A549 (cell line): ENCODE measurements around the gene RPS6KB2. TPM values are rescaled to one million over a fixed set of nuclear protein-coding genes. Genes with fewer than 3 reads are reported as not detected.

Experiments
- ATAC-seq, 2 experiments: fragments of 200-7000 bp in 1 of 2; fragments of >200 bp in 1 of 2; cut with Nextera tagmentation in 1 of 2; cut with Tn5 transposase in 1 of 2; 3 replicates each; pipeline versions ENCODE4 v1.8.0 to v1.9.1; 2018 to 2020; ENCODE audit warnings: mild to moderate bottlenecking in 1 of 2, moderate library complexity in 1 of 2
- CTCF ChIA-PET: fragments of 300-600 bp; sonication (Branson Sonifier 250); formaldehyde crosslinking; extraction: SDS; loops from one replicate; lab custom pipeline; 2021; ENCODE audit warnings: antibody characterized with exemption, inconsistent platforms; lab: Yijun Ruan, JAX
- POLR2A ChIA-PET: fragments of 350-600 bp; formaldehyde crosslinking; extraction: SDS; loops from one replicate; lab custom pipeline; 2021; ENCODE audit warnings: antibody characterized with exemption, inconsistent platforms; lab: Yijun Ruan, JAX
- DNase-seq, 2 experiments: peaks; one replicate each; pipeline versions ENCODE4 v3.0.0 to v3.0.0-alpha.2; 2011 to 2016; ENCODE audit warnings: low read depth in 1 of 2, low spot score in 1 of 2
- FAIRE-seq: peaks from 2 replicates; lab custom pipeline; 2011; peaks lifted over from hg19 to GRCh38; lab: Jason Lieb, UNC
- H3K27ac ChIP-seq, 2 experiments: fragments of >200 bp; sonication (Bioruptor Twin); formaldehyde crosslinking; 3 replicates each; pipeline ENCODE4 v1.5.1; 2016 to 2017
- H3K4me1 ChIP-seq: fragments of >200 bp; sonication (Bioruptor Twin); formaldehyde crosslinking; 3 replicates; pipeline ENCODE4 v1.6.1; 2016
- H3K4me2 ChIP-seq: fragments of >200 bp; sonication (Bioruptor Twin); formaldehyde crosslinking; 3 replicates; pipeline ENCODE4 v1.6.1; 2016
- H3K4me3 ChIP-seq: fragments of >200 bp; sonication (Bioruptor Twin); formaldehyde crosslinking; 3 replicates; pipeline ENCODE4 v1.5.1; 2016
- H3K9me3 ChIP-seq: fragments of >200 bp; sonication (Bioruptor Twin); formaldehyde crosslinking; 3 replicates; pipeline ENCODE4 v1.6.1; 2016
- ATOH8 ChIP-seq: fragments of 250-450 bp; sonication (Bioruptor Pico); IDR thresholded peaks from 2 replicates; pipeline ENCODE4 v1.5.0; 2020; ENCODE audit warnings: low read depth, mild to moderate bottlenecking, moderate library complexity
- BCL3 ChIP-seq: fragments of >200 bp; sonication (Bioruptor Twin); formaldehyde crosslinking; IDR thresholded peaks from 3 replicates; pipeline ENCODE4 v1.6.1; 2016
- CBX2 ChIP-seq: fragments of 200-600 bp; sonication (generic); IDR thresholded peaks from 2 replicates; pipeline ENCODE4 v1.6.1; 2016; ENCODE audit warnings: low read depth, mild to moderate bottlenecking, borderline replicate concordance
- CBX8 ChIP-seq: fragments of 200-600 bp; sonication (generic); IDR thresholded peaks from 2 replicates; pipeline ENCODE4 v1.6.1; 2016
- EHMT2 ChIP-seq: fragments of 200-600 bp; sonication (generic); IDR thresholded peaks from 2 replicates; pipeline ENCODE4 v1.6.1; 2016; ENCODE audit warnings: antibody characterized with exemption, low read depth, mild to moderate bottlenecking, moderate library complexity
- EP300 ChIP-seq, 2 experiments: fragments of >200 bp; sonication (Bioruptor Twin); formaldehyde crosslinking; IDR thresholded peaks; 2 replicates in 1 of 2; 3 replicates in 1 of 2; pipeline ENCODE4 v1.6.1; 2016 to 2017
- ESRRA ChIP-seq: fragments of 150-350 bp; IDR thresholded peaks from 2 replicates; pipeline ENCODE4 v1.6.1; 2014; ENCODE audit warnings: mild to moderate bottlenecking, low read length, borderline replicate concordance
- GATA3 ChIP-seq: IDR thresholded peaks from 2 replicates; pipeline ENCODE4 v1.6.1; 2012; ENCODE audit warnings: borderline replicate concordance
- HOXA7 ChIP-seq: fragments of 250-450 bp; sonication (Bioruptor Pico); IDR thresholded peaks from 2 replicates; pipeline ENCODE4 v1.5.0; 2020; ENCODE audit warnings: mild to moderate bottlenecking, moderate library complexity
- HOXB5 ChIP-seq: fragments of 250-450 bp; sonication (Bioruptor Pico); IDR thresholded peaks from 2 replicates; pipeline ENCODE4 v1.5.0; 2020; ENCODE audit warnings: mild to moderate bottlenecking, moderate library complexity
- JUN ChIP-seq, 2 experiments: fragments of >200 bp; sonication (Bioruptor Twin); formaldehyde crosslinking; IDR thresholded peaks; 2 replicates in 1 of 2; 3 replicates in 1 of 2; pipeline ENCODE4 v1.6.1; 2016 to 2017
- KDM1A ChIP-seq: fragments of 200-600 bp; sonication (generic); IDR thresholded peaks from 2 replicates; pipeline ENCODE4 v1.6.1; 2016; ENCODE audit warnings: low read depth, mild to moderate bottlenecking
- MAFK ChIP-seq: fragments of 450-650 bp; IDR thresholded peaks from 2 replicates; pipeline ENCODE4 v1.6.1; 2014; ENCODE audit not compliant: partially characterized antibody
- MAX ChIP-seq: IDR thresholded peaks from 2 replicates; pipeline ENCODE4 v1.6.1; 2012
- MAZ ChIP-seq: fragments of 150-350 bp; IDR thresholded peaks from 2 replicates; pipeline ENCODE4 v1.6.1; 2014; ENCODE audit warnings: antibody characterized with exemption, low read depth, low read length, borderline replicate concordance
- POLR2AphosphoS2 ChIP-seq: conservative IDR thresholded peaks from 2 replicates; pipeline ENCODE4 v1.6.1; 2012; ENCODE audit warnings: low read length, improper control_type of control experiment, inconsistent platforms
- RAD21 ChIP-seq, 2 experiments: fragments of >200 bp in 1 of 2; sonication (Bioruptor Twin) in 1 of 2; formaldehyde crosslinking in 1 of 2; IDR thresholded peaks in 1 of 2; conservative IDR thresholded peaks in 1 of 2; 2 replicates in 1 of 2; 3 replicates in 1 of 2; pipeline ENCODE4 v1.6.1; 2012 to 2018; ENCODE audit warnings: inconsistent platforms in 1 of 2
- RNF2 ChIP-seq: fragments of 200-600 bp; sonication (generic); IDR thresholded peaks from 2 replicates; pipeline ENCODE4 v1.6.1; 2016; ENCODE audit warnings: low read depth, mild to moderate bottlenecking, antibody characterized with exemption, moderate library complexity, borderline replicate concordance
- SREBF2 ChIP-seq: fragments of 450-650 bp; IDR thresholded peaks from 2 replicates; pipeline ENCODE4 v1.6.1; 2014; ENCODE audit warnings: mild to moderate bottlenecking, moderate library complexity
- ZFP36 ChIP-seq: fragments of 450-650 bp; IDR thresholded peaks from 2 replicates; pipeline ENCODE4 v1.6.1; 2014; ENCODE audit warnings: borderline replicate concordance; ENCODE audit not compliant: partially characterized antibody
- ZNF302 ChIP-seq: fragments of 250-450 bp; sonication (Bioruptor Pico); IDR thresholded peaks from 2 replicates; pipeline ENCODE4 v1.9.0; 2021; ENCODE audit warnings: inconsistent platforms, mild to moderate bottlenecking, moderate library complexity
- ZSCAN20 ChIP-seq: fragments of 250-450 bp; sonication (Bioruptor Pico); IDR thresholded peaks from 2 replicates; pipeline ENCODE4 v1.8.0; 2022; ENCODE audit warnings: mild to moderate bottlenecking, moderate library complexity
- WGBS: methylation state at CpG from one replicate; pipeline ENCODE4 v1.1.6; 2017; ENCODE audit errors: missing lambda C conversion rate; 5-methylcytosine and 5-hydroxymethylcytosine counted together
- polyA plus RNA-seq, 4 experiments: library from polyadenylated mRNA; depleted of rRNA in 3 of 4; stranded (reverse); fragments of >200 nt; fragmentation: RNase III in 1 of 4; extraction: RNeasy Plus Mini Kit Qiagen cat#74134 plus additional on column Dnase treatment in 1 of 4; gene quantifications; 2 replicates in 3 of 4; 3 replicates in 1 of 4; pipeline ENCODE4 v1.2.3, GENCODE V29; 2011 to 2017
- TF ChIP-seq, protein P1 (sequence below): fragments of >200 bp; sonication (Bioruptor Twin); formaldehyde crosslinking; IDR thresholded peaks from 3 replicates; pipeline ENCODE4 v1.5.1; 2016
- TF ChIP-seq, protein P2 (sequence below): IDR thresholded peaks from 2 replicates; pipeline ENCODE4 v1.6.1; 2012

Gene RPS6KB2
- polyA plus RNA-seq, 2 of the 4 experiments (the other 2 are of a cell fraction) = 40.9 to 47.9 TPM

- ChIA-PET POLR2A (interaction anchor here (1.6 kb wide), 1 partner anchor 12 kb away, joined by 5 read pairs; the partner anchor contains the start of gene RPS6KB2), CTCF (interaction anchor here (0.8 to 1.5 kb wide), 3 partner anchors 22 to 39 kb away, joined by 4 read pairs; partner anchors contain the start of gene PPP1CA)
- Histone ChIP-seq H3K9me3 (no peaks in the 10 kb centered on the region), H3K4me3 (no peak overlapping the region), H3K4me2 (no peak overlapping the region), H3K4me1 (peaks cover 27% of the 10 kb centered on the region), H3K27ac (no peak overlapping the region)
- FAIRE-seq (no peak), ATAC-seq (no peak), DNase-seq (no peak)
- WGBS = 86% methylated on average over 17 of the region's 17 CpGs
- no peak; a peak in 1 of 5 replicates for TF ChIP-seq JUN (IDR thresholded peaks at IDR 0.05)
- no peak for TF ChIP-seq RNF2
- TF ChIP-seq RAD21 (conservative IDR thresholded peaks at IDR 0.05 in 1 of 2, IDR thresholded peaks at IDR 0.05 in 1 of 2) = no peak
- TF ChIP-seq MAZ = no peak
- TF ChIP-seq, protein P1, sequence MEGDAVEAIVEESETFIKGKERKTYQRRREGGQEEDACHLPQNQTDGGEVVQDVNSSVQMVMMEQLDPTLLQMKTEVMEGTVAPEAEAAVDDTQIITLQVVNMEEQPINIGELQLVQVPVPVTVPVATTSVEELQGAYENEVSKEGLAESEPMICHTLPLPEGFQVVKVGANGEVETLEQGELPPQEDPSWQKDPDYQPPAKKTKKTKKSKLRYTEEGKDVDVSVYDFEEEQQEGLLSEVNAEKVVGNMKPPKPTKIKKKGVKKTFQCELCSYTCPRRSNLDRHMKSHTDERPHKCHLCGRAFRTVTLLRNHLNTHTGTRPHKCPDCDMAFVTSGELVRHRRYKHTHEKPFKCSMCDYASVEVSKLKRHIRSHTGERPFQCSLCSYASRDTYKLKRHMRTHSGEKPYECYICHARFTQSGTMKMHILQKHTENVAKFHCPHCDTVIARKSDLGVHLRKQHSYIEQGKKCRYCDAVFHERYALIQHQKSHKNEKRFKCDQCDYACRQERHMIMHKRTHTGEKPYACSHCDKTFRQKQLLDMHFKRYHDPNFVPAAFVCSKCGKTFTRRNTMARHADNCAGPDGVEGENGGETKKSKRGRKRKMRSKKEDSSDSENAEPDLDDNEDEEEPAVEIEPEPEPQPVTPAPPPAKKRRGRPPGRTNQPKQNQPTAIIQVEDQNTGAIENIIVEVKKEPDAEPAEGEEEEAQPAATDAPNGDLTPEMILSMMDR = no peak
- TF ChIP-seq HOXA7 (CRISPR knock-in tag) = no peak
- no peak for TF ChIP-seq ATOH8 (CRISPR knock-in tag)
- no peak for TF ChIP-seq KDM1A
- no peak for TF ChIP-seq ESRRA
Measured at GRCh38 chr11:67440229-67441097, 12.2 kb downstream of the RPS6KB2 start.

- TF ChIP-seq JUN (IDR thresholded peaks at IDR 0.05) = no peak
- TF ChIP-seq, protein P2, sequence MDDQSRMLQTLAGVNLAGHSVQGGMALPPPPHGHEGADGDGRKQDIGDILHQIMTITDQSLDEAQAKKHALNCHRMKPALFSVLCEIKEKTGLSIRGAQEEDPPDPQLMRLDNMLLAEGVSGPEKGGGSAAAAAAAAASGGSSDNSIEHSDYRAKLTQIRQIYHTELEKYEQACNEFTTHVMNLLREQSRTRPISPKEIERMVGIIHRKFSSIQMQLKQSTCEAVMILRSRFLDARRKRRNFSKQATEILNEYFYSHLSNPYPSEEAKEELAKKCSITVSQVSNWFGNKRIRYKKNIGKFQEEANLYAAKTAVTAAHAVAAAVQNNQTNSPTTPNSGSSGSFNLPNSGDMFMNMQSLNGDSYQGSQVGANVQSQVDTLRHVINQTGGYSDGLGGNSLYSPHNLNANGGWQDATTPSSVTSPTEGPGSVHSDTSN = 0 out of 2 replicates have a peak, but pooled peaks have one; percentile 6
- ChIA-PET CTCF (interaction anchor here (0.8 to 1.5 kb wide), 3 partner anchors 22 to 39 kb away, joined by 4 read pairs; partner anchors contain the start of gene PPP1CA), POLR2A (interaction anchor here (1.2 to 1.6 kb wide), 2 partner anchors 13 to 27 kb away, joined by 3 to 5 read pairs; partner anchors contain the start of gene RPS6KB2)
- Histone ChIP-seq H3K4me2 (no peak overlapping the region), H3K4me1 (peaks cover 23% of the 10 kb centered on the region), H3K27ac (no peak overlapping the region), H3K9me3 (no peaks in the 10 kb centered on the region), H3K4me3 (no peak overlapping the region)
- DNase-seq (no peak), ATAC-seq (no peak), FAIRE-seq (no peak)
- WGBS = 93% methylated on average over 16 of the region's 21 CpGs
Measured at GRCh38 chr11:67441098-67441563, 12.8 kb downstream of the RPS6KB2 start.

DNA sequence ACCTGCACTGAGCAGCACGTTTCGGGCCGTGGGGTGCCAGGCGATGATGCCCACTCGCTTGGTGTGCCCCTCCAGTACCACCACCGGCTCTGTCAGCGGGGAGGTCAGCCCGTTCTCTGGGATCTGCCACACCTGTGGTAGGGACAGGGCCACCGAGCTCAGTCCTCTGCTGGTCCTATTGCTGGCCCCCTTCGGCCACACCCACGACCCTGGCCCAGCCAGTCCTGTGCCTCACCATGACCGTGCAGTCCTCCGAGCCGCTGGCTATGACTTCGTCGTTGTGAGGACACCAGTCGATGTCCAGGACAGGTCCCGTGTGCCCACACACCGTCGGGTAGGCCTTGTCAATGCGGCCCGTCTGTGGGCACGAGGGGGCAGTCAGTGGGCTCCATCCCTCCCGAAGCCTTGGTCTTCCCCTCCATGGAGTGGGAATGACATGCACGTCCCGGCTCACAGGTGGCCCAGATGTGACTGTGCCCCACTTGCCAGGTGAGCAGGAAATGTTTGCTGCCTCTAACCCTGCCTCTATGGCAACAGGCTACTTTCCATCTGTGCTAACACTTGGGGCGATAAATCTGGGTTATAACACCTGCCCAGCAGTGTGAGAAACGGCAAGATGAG, 13.5 kb downstream of the RPS6KB2 start:
- 89% methylated on average over 24 of the region's 28 CpGs for WGBS
- Histone ChIP-seq H3K9me3 (no peaks in the 10 kb centered on the region), H3K4me2 (peak overlapping the region; percentile 95; the same call in 1 of the 3 replicates), H3K4me1 (peaks cover 16% of the 10 kb centered on the region), H3K4me3 (no peak overlapping the region), H3K27ac (no peak overlapping the region)
- TF ChIP-seq HOXB5 (CRISPR knock-in tag) (no peak), POLR2AphosphoS2 (no peak), SREBF2 (no peak), ZSCAN20 (CRISPR knock-in tag) (no peak), BCL3 (no peak), MAX (no peak), GATA3 (no peak), MAFK (no peak), ZNF302 (no peak), ATOH8 (CRISPR knock-in tag) (no peak), EP300 (IDR thresholded peaks at IDR 0.05) (no peak), CBX2 (no peak), ZFP36 (no peak), RAD21 (conservative IDR thresholded peaks at IDR 0.05 in 1 of 2, IDR thresholded peaks at IDR 0.05 in 1 of 2) (no peak), CBX8 (no peak), EHMT2 (no peak)
- ATAC-seq = no peak
- CTCF ChIA-PET = interaction anchor here (1.3 to 1.5 kb wide), 2 partner anchors 23 kb away, joined by 4 read pairs; no protein-coding TSS in a partner anchor
- no peak for DNase-seq
- POLR2A ChIA-PET = interaction anchor here (1.2 to 1.6 kb wide), 2 partner anchors 13 to 27 kb away, joined by 3 to 5 read pairs; partner anchors contain the start of gene RPS6KB2
- no peak for FAIRE-seq
